Gastroesophageal sphincter (tissue), 4 donors: ENCODE data around the gene FOXO4. TPM values are rescaled to one million over a fixed set of nuclear protein-coding genes. Genes with fewer than 3 reads are reported as not detected.

Experiments used
- ATAC-seq: fragments of 150-250 bp; one replicate; pipeline ENCODE4 v1.9.1; 2016; ENCODE audit warnings: mild to moderate bottlenecking, moderate library complexity
- H3K27ac ChIP-seq, 4 donors: fragments of 200-600 bp; sonication (generic) in 3 of 4; 1 replicate in 3 of 4; 2 replicates in 1 of 4; pipeline ENCODE4 v1.5.1; 2016 to 2019
- H3K27me3 ChIP-seq: fragments of 200-600 bp; sonication (generic); one replicate; pipeline ENCODE4 v1.5.1; 2019
- H3K36me3 ChIP-seq, 2 donors: fragments of 200-600 bp; sonication (generic); one replicate each; pipeline ENCODE4 v1.5.1; 2019; ENCODE audit warnings: control low read depth in 1 of 2
- H3K4me1 ChIP-seq, 3 donors: fragments of 200-600 bp; sonication (generic); 1 replicate in 2 of 3; 2 replicates in 1 of 3; pipeline ENCODE4 v1.5.1; 2016 to 2019; ENCODE audit warnings: control low read depth in 2 of 3
- H3K4me3 ChIP-seq, 2 donors: fragments of 200-600 bp; sonication (generic); one replicate each; pipeline ENCODE4 v1.5.1; 2019; ENCODE audit warnings: mild to moderate bottlenecking in 1 of 2, moderate library complexity in 1 of 2
- H3K9me3 ChIP-seq, 3 donors: fragments of 200-600 bp; sonication (generic); one replicate each; pipeline ENCODE4 v1.5.1; 2017 to 2019; ENCODE audit warnings: control low read depth in 2 of 3
- CTCF ChIP-seq, 4 experiments: fragments of 200-600 bp in 2 of 4; fragments of 450-650 bp in 2 of 4; sonication (generic) in 1 of 4; IDR thresholded peaks; one replicate each; pipeline ENCODE4 v1.5.1; 2017 to 2019; ENCODE audit warnings: antibody characterized with exemption in 4 of 4, mild to moderate bottlenecking in 2 of 4, moderate library complexity in 2 of 4
- EP300 ChIP-seq: sonication (generic); formaldehyde crosslinking; IDR thresholded peaks from one replicate; pipeline ENCODE4 v1.6.1; 2017; ENCODE audit warnings: antibody characterized with exemption, mild to moderate bottlenecking
- POLR2A ChIP-seq, 2 donors: fragments of 450-650 bp; IDR thresholded peaks; one replicate each; pipeline ENCODE4 v1.6.1; 2017; ENCODE audit warnings: antibody characterized with exemption in 2 of 2, mild to moderate bottlenecking in 2 of 2, moderate library complexity in 1 of 2
- POLR2AphosphoS5 ChIP-seq: sonication (generic); formaldehyde crosslinking; IDR thresholded peaks from one replicate; pipeline ENCODE4 v1.6.1; 2017; ENCODE audit warnings: antibody characterized with exemption
- WGBS, 2 donors: methylation state at CpG; one replicate each; pipeline ENCODE4 v1.1.5; 2018; ENCODE audit warnings: low coverage in 1 of 2; 5-methylcytosine and 5-hydroxymethylcytosine counted together
- total RNA-seq, 4 donors: library from RNA; depleted of rRNA; stranded (reverse); fragments of >200 nt; gene quantifications; one replicate each; pipeline ENCODE4 v1.1.0, GENCODE V29; 2016

Gene FOXO4
- total RNA-seq, 4 donors from 2014 or later, result 19.9 to 48.2 (median 28.9) TPM

GRCh38 chrX:71096760-71097032, 1.0 kb downstream of the FOXO4 start:
- Histone ChIP-seq H3K27ac (peak overlapping the region in 2 of 4 donors; percentile 81 to 85), H3K4me1 (peaks cover 0 to 26% (median 0%) of the 10 kb centered on the region in 3 donors), H3K36me3 (peaks cover 0 to 6% of the 10 kb centered on the region in 2 donors), H3K4me3 (peak overlapping the region; percentile 62 to 72), H3K27me3 (no peaks in the 10 kb centered on the region), H3K9me3 (no peaks in the 10 kb centered on the region)
- 40% methylated on average over 1 of the region's 9 CpGs; no CpG with 5 or more reads in 1 of the 2 donors for WGBS, 2 donors
- TF ChIP-seq POLR2AphosphoS5 (no peak), CTCF (IDR thresholded peaks at IDR 0.05) (no peak)
- ATAC-seq, result no peak

- Histone ChIP-seq H3K9me3 (no peaks in the 10 kb centered on the region), H3K36me3 (peaks cover 0 to 6% of the 10 kb centered on the region in 2 donors), H3K27ac (no peak overlapping the region), H3K27me3 (no peaks in the 10 kb centered on the region), H3K4me3 (no peak overlapping the region), H3K4me1 (peaks cover 0 to 26% (median 0%) of the 10 kb centered on the region in 3 donors)
- no peak for TF ChIP-seq POLR2A (IDR thresholded peaks at IDR 0.05)
- peak; percentile 21 to 57 (median 32) for TF ChIP-seq CTCF (IDR thresholded peaks at IDR 0.05)
- 20% methylated on average over 1 of the region's 2 CpGs; no CpG with 5 or more reads in 1 of the 2 donors for WGBS, 2 donors
- ATAC-seq, result no peak
Measured at GRCh38 chrX:71098302-71098701, 2.7 kb downstream of the FOXO4 start.

GRCh38 chrX:71098951-71099506, 3.4 kb downstream of the FOXO4 start:
- H3K4me3 ChIP-seq, result no peak overlapping the region
- WGBS, 2 donors, result 62 to 79% methylated on average over 4 of the region's 5 CpGs
- no peak overlapping the region for H3K27ac ChIP-seq
- no peaks in the 10 kb centered on the region for H3K27me3 ChIP-seq
- no peaks in the 10 kb centered on the region for H3K9me3 ChIP-seq
- no peak for ATAC-seq
- H3K36me3 ChIP-seq, result peaks cover 0 to 6% of the 10 kb centered on the region in 2 donors
- TF ChIP-seq POLR2A (IDR thresholded peaks at IDR 0.05), result no peak
- no peak for TF ChIP-seq CTCF (IDR thresholded peaks at IDR 0.05)
- no peak for TF ChIP-seq POLR2AphosphoS5
- TF ChIP-seq EP300, result no peak
- H3K4me1 ChIP-seq, result peaks cover 0 to 26% (median 0%) of the 10 kb centered on the region in 3 donors

GRCh38 chrX:71099736-71100135, 4.1 kb downstream of the FOXO4 start:
- H3K4me3 ChIP-seq, result no peak overlapping the region
- H3K4me1 ChIP-seq, result peaks cover 0 to 26% (median 0%) of the 10 kb centered on the region in 3 donors
- WGBS, 2 donors, result 40 to 90% methylated on average over 1 to 4 of the region's 4 CpGs
- ATAC-seq, result no peak
- TF ChIP-seq EP300 (no peak), CTCF (IDR thresholded peaks at IDR 0.05) (no peak), POLR2A (IDR thresholded peaks at IDR 0.05) (no peak), POLR2AphosphoS5 (no peak)
- peaks cover 0 to 6% of the 10 kb centered on the region in 2 donors for H3K36me3 ChIP-seq
- no peaks in the 10 kb centered on the region for H3K27me3 ChIP-seq
- no peak overlapping the region for H3K27ac ChIP-seq
- no peaks in the 10 kb centered on the region for H3K9me3 ChIP-seq
